Measurements from ENCODE around the gene CDKN2C.
A peak's percentile ranks its signal among the peaks of the same experiment; 100 is the strongest.
"Not testable (repeated sequence)": the region's sequence is repeated elsewhere in the genome, so short reads cannot be mapped to it uniquely, and the experiment has no call there.

CDKN2C gene

GRCh38 chr1:50969611-50970508 is at the start of gene CDKN2C:
Gene CDKN2C, plus strand, starts transcription at chr1:50970245. Its CDS starts 124 bp downstream, at chr1:50970369.
- peak; percentile 49 to 55 for DNase-seq

GRCh38 chr1:50920409-50920808 is 49.6 kb upstream of the CDKN2C start:
- DNase-seq = no peak

DNA sequence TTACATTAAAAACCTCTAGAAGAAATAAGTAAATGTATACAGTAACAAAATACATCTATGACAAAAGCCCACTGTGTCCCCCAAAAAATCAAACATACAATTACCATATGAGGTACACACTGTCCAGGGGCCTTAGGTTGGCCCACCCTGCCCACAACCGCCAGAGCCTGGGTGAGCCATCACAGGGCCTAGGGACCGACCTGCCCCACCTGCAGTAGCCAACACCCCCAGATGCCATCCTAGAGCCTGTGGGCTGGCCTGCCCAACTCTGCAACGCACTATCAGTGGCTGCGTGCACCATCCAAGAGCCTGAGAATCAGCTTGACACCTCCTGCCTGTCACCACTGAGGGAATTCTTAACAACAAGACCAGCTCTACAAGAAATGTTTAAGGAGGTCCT is 49.0 kb upstream of the CDKN2C start:
- DNase-seq = no peak

GRCh38 chr1:50923564-50923963 is 46.5 kb upstream of the CDKN2C start:
- no peak for DNase-seq

GRCh38 chr1:50929376-50929958 is 40.6 kb upstream of the CDKN2C start:
- no peak for DNase-seq

- DNase-seq = no peak
Observed at GRCh38 chr1:50930193-50930592, 39.9 kb upstream of the CDKN2C start.

GRCh38 chr1:50930965-50931737 is 38.9 kb upstream of the CDKN2C start:
- peak; percentile 23 to 26 for DNase-seq

GRCh38 chr1:50932043-50932442 is 38.0 kb upstream of the CDKN2C start:
- not testable (repeated sequence) for DNase-seq

- not testable (repeated sequence) for DNase-seq
Observed at GRCh38 chr1:50933770-50934169, 36.3 kb upstream of the CDKN2C start.

DNA sequence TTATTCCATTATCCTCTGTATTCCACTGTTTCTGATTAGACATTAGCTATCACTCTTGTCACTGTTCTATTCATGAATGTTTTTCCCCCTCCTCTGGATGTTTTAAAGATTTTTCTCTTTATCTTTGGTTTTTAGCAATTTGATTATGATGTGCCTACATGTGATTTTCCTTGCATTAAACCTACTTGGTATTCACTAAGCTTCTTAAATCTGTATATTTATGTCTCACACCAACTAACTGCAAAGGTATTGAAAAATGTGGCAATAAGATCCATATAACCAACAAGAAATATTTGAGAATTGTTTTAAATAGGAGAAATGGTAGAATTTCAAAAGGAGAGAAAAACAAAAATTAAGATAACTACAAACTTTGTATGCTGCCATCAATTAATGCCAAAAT is 35.2 kb upstream of the CDKN2C start:
- no peak for DNase-seq

DNA sequence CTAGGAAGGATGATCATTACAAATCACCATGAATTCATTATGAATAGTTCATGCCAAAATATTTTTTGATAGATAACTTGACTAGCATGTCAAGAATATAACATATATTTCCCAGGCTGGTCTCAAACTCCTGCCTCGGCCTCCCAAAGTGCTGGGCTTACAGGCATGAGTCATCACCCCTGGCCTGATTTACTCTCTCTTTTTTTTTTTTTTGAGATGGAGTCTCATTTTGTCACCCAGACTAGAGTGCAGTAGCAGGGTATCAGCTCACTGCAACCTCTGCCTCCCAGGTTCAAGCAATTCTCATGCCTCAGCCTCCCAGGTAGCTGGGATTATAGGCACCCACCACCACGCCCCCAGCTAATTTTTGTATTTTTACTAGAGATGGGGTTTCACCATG is 34.8 kb upstream of the CDKN2C start:
- DNase-seq = not testable (repeated sequence)

- DNase-seq = no peak
Observed at GRCh38 chr1:50936321-50936720, 33.7 kb upstream of the CDKN2C start.

DNA sequence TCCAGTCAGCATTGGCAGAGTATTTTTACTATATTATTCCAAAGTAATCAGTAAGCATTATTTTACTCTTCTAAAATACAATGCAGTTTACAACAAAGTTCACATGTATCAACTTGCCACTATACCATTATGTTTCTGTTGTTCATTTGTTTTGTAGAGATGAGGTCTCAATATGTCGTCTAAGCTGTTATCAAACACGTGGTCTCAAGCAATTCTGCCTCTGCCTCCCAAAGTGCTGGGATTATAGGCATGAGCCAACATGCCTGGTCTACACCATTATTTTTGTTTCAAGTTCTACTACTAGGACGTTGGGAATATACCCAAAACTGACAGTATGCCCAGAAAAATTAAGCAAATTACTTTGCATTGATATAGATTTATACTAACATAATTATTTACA is 29.8 kb upstream of the CDKN2C start:
- DNase-seq = no peak

DNA sequence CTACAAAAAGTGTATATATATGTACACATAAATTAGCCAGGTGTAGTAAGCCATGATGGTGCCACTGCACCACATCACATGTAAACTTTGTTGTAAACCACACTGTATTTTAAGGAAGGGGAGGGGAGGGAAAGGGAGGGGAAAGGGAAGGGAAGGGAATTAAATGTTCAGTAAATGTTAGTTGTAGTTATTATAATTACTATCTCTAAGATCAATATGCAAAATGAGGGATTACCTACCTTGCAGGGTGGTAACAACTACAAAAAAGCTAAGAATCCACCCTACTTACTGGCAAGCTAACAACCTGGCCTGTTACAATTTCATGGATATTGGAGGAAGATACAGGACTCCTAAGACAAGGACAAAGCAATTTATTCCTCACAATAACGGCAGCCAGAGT is 27.7 kb upstream of the CDKN2C start:
- DNase-seq = no peak

GRCh38 chr1:50949286-50949982 is 20.6 kb upstream of the CDKN2C start:
- no peak for DNase-seq

- DNase-seq = no peak
Observed at GRCh38 chr1:50950396-50950795, 19.6 kb upstream of the CDKN2C start.

DNA sequence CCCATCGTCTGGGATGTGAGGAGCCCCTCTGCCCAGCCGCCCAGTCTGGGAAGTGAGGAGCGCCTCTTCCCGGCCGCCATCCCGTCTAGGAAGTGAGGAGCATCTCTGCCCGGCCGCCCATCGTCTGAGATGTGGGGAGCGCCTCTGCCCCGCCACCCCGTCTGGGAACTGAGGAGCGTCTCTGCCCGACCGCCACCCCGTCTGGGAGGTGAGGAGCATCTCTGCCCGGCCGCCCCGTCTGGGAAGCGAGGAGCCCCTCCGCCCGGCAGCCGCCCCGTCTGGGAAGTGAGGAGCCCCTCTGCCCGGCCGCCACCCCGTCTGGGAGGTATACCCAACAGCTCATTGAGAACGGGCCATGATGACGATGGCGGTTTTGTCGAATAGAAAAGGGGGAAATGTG is 17.5 kb upstream of the CDKN2C start:
- not testable (repeated sequence) for DNase-seq

GRCh38 chr1:50955116-50955515 is 14.9 kb upstream of the CDKN2C start:
- no peak for DNase-seq

DNA sequence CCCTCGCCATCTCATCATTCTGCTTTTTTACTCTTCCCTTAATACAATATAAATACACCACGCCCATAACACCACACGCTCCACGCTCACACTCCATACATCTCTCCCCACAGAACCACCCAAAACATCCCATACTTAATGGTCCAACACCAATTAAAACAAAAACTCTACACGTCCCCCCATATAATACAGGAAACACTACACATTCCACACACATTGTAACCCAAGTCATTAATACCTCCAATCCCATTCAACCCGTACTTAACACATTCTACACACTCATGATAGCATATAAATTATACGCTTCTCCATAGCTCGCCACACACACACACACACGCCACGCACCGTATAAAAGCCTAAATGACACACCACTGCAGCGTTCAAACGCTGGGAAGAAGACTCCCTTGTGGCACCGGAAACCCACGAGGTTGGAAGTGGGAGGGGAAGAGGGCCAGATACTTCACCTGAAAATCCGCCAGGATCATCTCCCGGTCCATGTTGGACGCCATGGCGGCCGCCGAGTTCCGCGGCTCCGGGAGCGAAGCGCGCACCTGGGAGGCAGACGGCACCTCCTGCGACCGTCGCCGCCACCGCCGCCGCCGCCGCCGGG is 10.6 kb upstream of the CDKN2C start:
- peak in 1 of 2 donors; percentile 55 for DNase-seq

- DNase-seq = peak; percentile 95
Observed at GRCh38 chr1:50959913-50960844, 9.9 kb upstream of the CDKN2C start, which contains the start of gene FAF1. Gene FAF1, minus strand, starts transcription at chr1:50960267. Its CDS starts 456 bp downstream, at chr1:50959811.

GRCh38 chr1:50964863-50965262 is 5.2 kb upstream of the CDKN2C start:
- DNase-seq = no peak

Measured in stimulated activated CD4-positive, alpha-beta T cell treated with anti-CD3 and anti-CD28 coated beads, Interleukin-2, amount 100 ng/mL, for 24 hours (primary cell).